ENCODE results near the gene PTPN2. TPM values are rescaled to one million over a fixed set of nuclear protein-coding genes. Genes with fewer than 3 reads are reported as not detected.
"Not testable (repeated sequence)": the region's sequence is repeated elsewhere in the genome, so short reads cannot be mapped to it uniquely, and the experiment has no call there.

The PTPN2 gene
- total RNA-seq, 1 donor from 2014 or later: 11.0 TPM

- Histone ChIP-seq H3K27me3 (ENCODE audit: low read depth) (no peaks in the 10 kb centered on the region), H3K27ac (replicated peaks) (peak overlapping the region; percentile 100), H3K4me3 (peak overlapping the region; percentile 88), H3K9me3 (replicated peaks) (no peaks in the 10 kb centered on the region), H3K4me1 (peaks cover 49% of the 10 kb centered on the region), H3K36me3 (no peaks in the 10 kb centered on the region)
- intact Hi-C loops (cut with micrococcal nuclease): loop anchor here (10.0 kb wide), 1 partner anchor 51 kb away; no protein-coding TSS in a partner anchor
- TF ChIP-seq, protein P1, sequence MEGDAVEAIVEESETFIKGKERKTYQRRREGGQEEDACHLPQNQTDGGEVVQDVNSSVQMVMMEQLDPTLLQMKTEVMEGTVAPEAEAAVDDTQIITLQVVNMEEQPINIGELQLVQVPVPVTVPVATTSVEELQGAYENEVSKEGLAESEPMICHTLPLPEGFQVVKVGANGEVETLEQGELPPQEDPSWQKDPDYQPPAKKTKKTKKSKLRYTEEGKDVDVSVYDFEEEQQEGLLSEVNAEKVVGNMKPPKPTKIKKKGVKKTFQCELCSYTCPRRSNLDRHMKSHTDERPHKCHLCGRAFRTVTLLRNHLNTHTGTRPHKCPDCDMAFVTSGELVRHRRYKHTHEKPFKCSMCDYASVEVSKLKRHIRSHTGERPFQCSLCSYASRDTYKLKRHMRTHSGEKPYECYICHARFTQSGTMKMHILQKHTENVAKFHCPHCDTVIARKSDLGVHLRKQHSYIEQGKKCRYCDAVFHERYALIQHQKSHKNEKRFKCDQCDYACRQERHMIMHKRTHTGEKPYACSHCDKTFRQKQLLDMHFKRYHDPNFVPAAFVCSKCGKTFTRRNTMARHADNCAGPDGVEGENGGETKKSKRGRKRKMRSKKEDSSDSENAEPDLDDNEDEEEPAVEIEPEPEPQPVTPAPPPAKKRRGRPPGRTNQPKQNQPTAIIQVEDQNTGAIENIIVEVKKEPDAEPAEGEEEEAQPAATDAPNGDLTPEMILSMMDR (IDR thresholded peaks at IDR 0.05; ENCODE audit: borderline replicate concordance): no peak
- no peak for DNase-seq
Measured at GRCh38 chr18:12883372-12883683, 709 bp downstream of the PTPN2 start.

DNA sequence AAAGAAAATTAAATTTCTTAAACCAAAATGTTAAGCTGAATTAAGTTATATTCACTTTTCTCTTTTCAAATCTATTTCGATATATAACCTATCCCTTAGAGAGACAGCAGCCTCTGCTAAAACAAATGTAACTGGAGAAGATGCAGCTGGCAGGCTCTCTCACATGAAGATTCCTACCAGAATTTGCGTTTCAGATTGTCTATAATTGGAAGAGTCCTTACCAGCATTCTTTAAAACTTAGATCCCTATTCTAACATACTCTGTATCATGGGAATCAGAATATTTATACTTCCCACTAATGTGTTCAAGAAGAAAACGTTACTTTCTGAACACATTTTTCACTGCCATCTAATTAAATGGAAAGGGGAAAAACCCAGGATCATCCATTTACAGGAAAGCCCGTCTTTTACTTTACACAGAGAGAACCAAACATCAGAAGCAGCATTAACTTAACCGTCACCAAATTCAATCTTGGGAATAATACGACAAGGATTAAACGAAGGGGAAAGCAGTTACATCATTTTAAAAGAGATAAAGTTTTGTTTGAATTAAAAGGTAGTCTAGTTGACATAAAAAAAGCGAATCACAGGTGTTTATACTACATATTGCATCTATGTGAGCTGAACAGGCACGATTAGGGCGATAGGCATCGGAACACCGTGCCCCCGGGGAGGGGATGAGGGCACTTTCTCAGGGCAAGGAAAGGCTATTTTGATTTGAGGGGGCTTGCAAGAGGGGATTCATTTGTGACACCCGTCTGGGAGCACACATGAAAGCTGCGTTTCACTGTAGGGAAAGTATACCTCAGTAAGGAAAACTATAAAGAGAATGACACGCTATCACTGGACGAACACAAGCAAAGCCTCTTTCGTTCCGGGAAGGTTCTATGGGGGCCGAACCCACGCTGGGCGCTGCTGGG lies 1.3 kb downstream of the PTPN2 start:
- peak overlapping the region; percentile 100 for H3K27ac ChIP-seq (replicated peaks)
- TF ChIP-seq, protein P1 (IDR thresholded peaks at IDR 0.05; ENCODE audit: borderline replicate concordance): no peak
- H3K9me3 ChIP-seq (replicated peaks): no peaks in the 10 kb centered on the region
- H3K27me3 ChIP-seq (ENCODE audit: low read depth): no peaks in the 10 kb centered on the region
- intact Hi-C loops (cut with micrococcal nuclease): loop anchor here (10.0 kb wide), 1 partner anchor 52 kb away; no protein-coding TSS in a partner anchor
- H3K4me3 ChIP-seq: peak overlapping the region; percentile 88
- no peaks in the 10 kb centered on the region for H3K36me3 ChIP-seq
- peaks cover 49% of the 10 kb centered on the region for H3K4me1 ChIP-seq
- DNase-seq: no peak

DNA sequence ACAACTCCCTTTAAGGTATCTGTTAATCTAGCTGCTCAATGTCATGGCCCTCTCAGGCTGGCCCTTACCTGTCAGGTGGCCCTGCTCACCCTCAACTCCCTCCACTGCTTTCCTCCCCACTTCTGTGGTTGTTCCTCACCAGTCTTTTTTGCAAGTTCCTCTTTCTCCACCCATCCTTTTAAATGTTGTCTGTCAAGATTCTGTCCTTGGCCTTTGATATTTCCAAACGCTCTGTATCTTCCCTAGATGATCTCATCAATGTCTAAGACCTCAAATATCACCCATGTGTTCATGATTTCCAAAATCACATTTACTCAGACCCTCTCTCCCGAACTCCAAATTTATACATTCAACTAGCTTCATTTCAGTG lies 3.5 kb downstream of the PTPN2 start:
- peaks cover 49% of the 10 kb centered on the region for H3K4me1 ChIP-seq
- DNase-seq: no peak
- H3K27me3 ChIP-seq (ENCODE audit: low read depth): no peaks in the 10 kb centered on the region
- H3K27ac ChIP-seq (replicated peaks): peak overlapping the region; percentile 10
- H3K9me3 ChIP-seq (replicated peaks): no peaks in the 10 kb centered on the region
- TF ChIP-seq, protein P1 (IDR thresholded peaks at IDR 0.05; ENCODE audit: borderline replicate concordance): no peak
- no peaks in the 10 kb centered on the region for H3K36me3 ChIP-seq
- no peak overlapping the region for H3K4me3 ChIP-seq
- intact Hi-C loops (cut with micrococcal nuclease): loop anchor here (10.0 kb wide), 1 partner anchor 54 kb away; no protein-coding TSS in a partner anchor

GRCh38 chr18:12879840-12880540 lies 4.0 kb downstream of the PTPN2 start:
- H3K4me3 ChIP-seq: no peak overlapping the region
- H3K9me3 ChIP-seq (replicated peaks): no peaks in the 10 kb centered on the region
- H3K4me1 ChIP-seq: peaks cover 47% of the 10 kb centered on the region
- H3K27ac ChIP-seq (replicated peaks): peak overlapping the region; percentile 10
- H3K36me3 ChIP-seq: no peaks in the 10 kb centered on the region
- H3K27me3 ChIP-seq (ENCODE audit: low read depth): no peaks in the 10 kb centered on the region
- intact Hi-C loops (cut with micrococcal nuclease): loop anchor here (10.0 kb wide), 1 partner anchor 55 kb away; no protein-coding TSS in a partner anchor
- no peak for DNase-seq
- TF ChIP-seq, protein P1 (IDR thresholded peaks at IDR 0.05; ENCODE audit: borderline replicate concordance): no peak

- H3K36me3 ChIP-seq; H3K27ac ChIP-seq (replicated peaks); intact Hi-C loops (cut with micrococcal nuclease); H3K4me3 ChIP-seq; H3K27me3 ChIP-seq (ENCODE audit: low read depth); DNase-seq; H3K9me3 ChIP-seq (replicated peaks); H3K4me1 ChIP-seq: not testable (repeated sequence)
Measured at GRCh38 chr18:12874992-12875391, 9.0 kb downstream of the PTPN2 start.

DNA sequence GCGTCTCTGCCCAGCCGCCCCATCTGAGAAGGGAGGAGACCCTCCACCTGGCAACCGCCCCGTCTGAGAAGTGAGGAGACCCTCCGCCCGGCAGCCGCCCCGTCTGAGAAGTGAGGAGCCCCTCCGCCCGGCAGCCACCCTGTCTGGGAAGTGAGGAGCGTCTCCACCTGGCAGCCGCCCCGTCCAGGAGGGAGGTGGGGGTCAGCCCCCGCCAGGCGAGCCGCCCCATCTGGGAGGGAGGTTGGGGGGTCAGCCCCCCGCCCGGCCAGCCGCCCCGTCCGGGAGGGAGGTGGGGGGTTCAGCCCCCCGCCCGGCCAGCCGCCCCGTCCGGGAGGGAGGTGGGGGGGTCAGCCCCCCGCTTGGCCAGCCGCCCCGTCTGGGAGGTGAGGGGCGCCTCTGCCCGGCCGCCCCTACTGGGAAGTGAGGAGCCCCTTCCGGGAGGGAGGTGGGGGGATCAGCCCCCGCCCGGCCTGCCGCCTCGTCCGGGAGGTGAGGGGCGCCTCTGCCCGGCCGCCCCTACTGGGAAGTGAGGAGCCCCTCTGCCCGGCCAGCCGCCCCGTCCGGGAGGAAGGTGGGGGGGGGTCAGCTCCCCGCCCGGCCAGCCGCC lies 10.0 kb downstream of the PTPN2 start:
- H3K27me3 ChIP-seq (ENCODE audit: low read depth); DNase-seq; H3K27ac ChIP-seq (replicated peaks); intact Hi-C loops (cut with micrococcal nuclease); H3K9me3 ChIP-seq (replicated peaks); H3K4me3 ChIP-seq; H3K4me1 ChIP-seq; H3K36me3 ChIP-seq: not testable (repeated sequence)
